Testis (tissue), 2 donors: Measurements from ENCODE around the gene NRG4.

Experiments used
- CTCF ChIP-seq, 3 experiments: fragments of 450-650 bp in 2 of 3; fragments of 200-600 bp in 1 of 3; sonication (generic) in 1 of 3; IDR thresholded peaks; one replicate each; pipeline ENCODE4 v1.5.1; 2016 to 2019; ENCODE audit warnings: antibody characterized with exemption in 3 of 3, mild to moderate bottlenecking in 2 of 3, moderate library complexity in 1 of 3
- POLR2A ChIP-seq: fragments of 450-650 bp; IDR thresholded peaks from one replicate; pipeline ENCODE4 v1.6.1; 2017; ENCODE audit warnings: antibody characterized with exemption, mild to moderate bottlenecking, moderate library complexity

- TF ChIP-seq POLR2A: no peak
- no peak for TF ChIP-seq CTCF (IDR thresholded peaks at IDR 0.05)
Observed at GRCh38 chr15:75928680-75929608, 83.3 kb downstream of the NRG4 start.
